HEK293 (cell line): Measurements from ENCODE around the gene ZBTB25.
A peak's percentile ranks its signal among the peaks of the same experiment; 100 is the strongest.

Experiments used
- CTCF ChIA-PET: fragments of 350-600 bp; formaldehyde crosslinking; extraction: SDS; loops from one replicate; lab custom pipeline; 2021; ENCODE audit warnings: antibody characterized with exemption; lab: Yijun Ruan, JAX
- POLR2A ChIA-PET: fragments of 300-600 bp; formaldehyde crosslinking; extraction: SDS; loops from one replicate; lab custom pipeline; 2020; ENCODE audit warnings: antibody characterized with exemption, inconsistent platforms; lab: Yijun Ruan, JAX
- H3K27ac ChIP-seq: fragments of 200-500 bp; sonication (Bioruptor generic); 2 replicates; pipeline ENCODE4 v1.5.1; 2014; ENCODE audit warnings: low read depth, low read length, control low read depth, inconsistent platforms; ENCODE audit errors: extremely low read depth
- H3K36me3 ChIP-seq, 2 experiments: fragments of 200-500 bp in 1 of 2; sonication (Bioruptor generic) in 1 of 2; 1 replicate in 1 of 2; 2 replicates in 1 of 2; pipeline ENCODE4 v1.5.1; 2014 to 2017; ENCODE audit warnings: inconsistent platforms in 2 of 2, low read length in 2 of 2; ENCODE audit not compliant: control insufficient read depth in 2 of 2, insufficient read depth in 1 of 2
- H3K4me1 ChIP-seq: fragments of 200-500 bp; sonication (Bioruptor generic); 2 replicates; pipeline ENCODE4 v1.5.1; 2014; ENCODE audit warnings: mild to moderate bottlenecking, low read length, inconsistent platforms; ENCODE audit not compliant: control insufficient read depth, insufficient read depth
- H3K4me3 ChIP-seq: 2 replicates; pipeline ENCODE4 v1.5.1; 2011; ENCODE audit warnings: low read depth, mild to moderate bottlenecking, control low read depth, low read length, moderate library complexity
- H3K9me3 ChIP-seq: fragments of 200-500 bp; sonication (Bioruptor generic); 2 replicates; pipeline ENCODE4 v1.5.1; 2014; ENCODE audit warnings: low read depth, low read length, inconsistent platforms; ENCODE audit not compliant: control insufficient read depth, insufficient read depth
- GLI4 ChIP-seq: fragments of 450-650 bp; formaldehyde crosslinking; IDR thresholded peaks from 2 replicates; pipeline ENCODE4 v1.5.1; 2016; ENCODE audit warnings: missing biosample characterization, missing genetic modification characterization
- GLIS2 ChIP-seq: fragments of 450-650 bp; formaldehyde crosslinking; IDR thresholded peaks from 2 replicates; pipeline ENCODE4 v1.5.1; 2016; ENCODE audit warnings: missing biosample characterization, missing genetic modification characterization
- SETDB1 ChIP-seq: IDR thresholded peaks from one replicate; pipeline ENCODE4 v1.6.1; 2017; ENCODE audit warnings: mild to moderate bottlenecking, low read length, moderate library complexity, mixed read lengths; ENCODE audit not compliant: insufficient read length
- SP2 ChIP-seq: fragments of 450-650 bp; formaldehyde crosslinking; IDR thresholded peaks from 2 replicates; pipeline ENCODE4 v1.5.1; 2016; ENCODE audit warnings: missing biosample characterization, missing genetic modification characterization
- ZEB2 ChIP-seq: fragments of 450-650 bp; formaldehyde crosslinking; IDR thresholded peaks from 2 replicates; pipeline ENCODE4 v1.5.1; 2016; ENCODE audit warnings: missing biosample characterization, missing genetic modification characterization
- ZNF146 ChIP-seq: fragments of 450-650 bp; formaldehyde crosslinking; IDR thresholded peaks from 2 replicates; pipeline ENCODE4 v1.5.1; 2016; ENCODE audit warnings: missing biosample characterization, missing genetic modification characterization
- ZNF184 ChIP-seq: fragments of 450-650 bp; IDR thresholded peaks from 2 replicates; pipeline ENCODE4 v1.5.1; 2018; ENCODE audit warnings: missing biosample characterization, mild to moderate bottlenecking, missing genetic modification characterization
- ZNF19 ChIP-seq: fragments of 450-650 bp; formaldehyde crosslinking; IDR thresholded peaks from 2 replicates; pipeline ENCODE4; 2016; ENCODE audit warnings: missing biosample characterization, missing genetic modification characterization, low read depth
- ZNF202 ChIP-seq: fragments of 450-650 bp; formaldehyde crosslinking; IDR thresholded peaks from 2 replicates; pipeline ENCODE4 v1.5.1; 2016; ENCODE audit warnings: missing biosample characterization, missing genetic modification characterization, borderline replicate concordance
- ZNF24 ChIP-seq: fragments of 450-650 bp; formaldehyde crosslinking; IDR thresholded peaks from 2 replicates; pipeline ENCODE4 v1.5.1; 2016; ENCODE audit warnings: missing biosample characterization, missing genetic modification characterization
- ZNF335 ChIP-seq: fragments of 450-650 bp; formaldehyde crosslinking; conservative IDR thresholded peaks from 2 replicates; pipeline ENCODE4 v1.5.1; 2016; ENCODE audit warnings: missing biosample characterization, missing genetic modification characterization
- ZNF404 ChIP-seq: fragments of 450-650 bp; formaldehyde crosslinking; IDR thresholded peaks from 2 replicates; pipeline ENCODE4 v1.5.1; 2017; ENCODE audit warnings: missing biosample characterization, missing genetic modification characterization
- ZNF660 ChIP-seq: fragments of 450-650 bp; IDR thresholded peaks from 2 replicates; pipeline ENCODE4 v1.5.1; 2018; ENCODE audit warnings: missing biosample characterization, mild to moderate bottlenecking, missing genetic modification characterization
- ZNF707 ChIP-seq: fragments of 450-650 bp; formaldehyde crosslinking; IDR thresholded peaks from 2 replicates; pipeline ENCODE4 v1.5.1; 2016; ENCODE audit warnings: missing biosample characterization, missing genetic modification characterization
- ZNF792 ChIP-seq: fragments of 450-650 bp; formaldehyde crosslinking; IDR thresholded peaks from 2 replicates; pipeline ENCODE4 v1.5.1; 2016; ENCODE audit warnings: missing biosample characterization, missing genetic modification characterization
- ZSCAN30 ChIP-seq: fragments of 450-650 bp; IDR thresholded peaks from 2 replicates; pipeline ENCODE4 v1.5.1; 2018; ENCODE audit warnings: missing biosample characterization, mild to moderate bottlenecking, missing genetic modification characterization, moderate library complexity
- TF ChIP-seq, protein P1 (sequence below): fragments of 450-650 bp; formaldehyde crosslinking; IDR thresholded peaks from 2 replicates; pipeline ENCODE4 v1.5.1; 2016; ENCODE audit warnings: missing biosample characterization, missing genetic modification characterization
- TF ChIP-seq, protein P2 (sequence below): fragments of 450-650 bp; formaldehyde crosslinking; IDR thresholded peaks from 2 replicates; pipeline ENCODE4 v1.5.1; 2016; ENCODE audit warnings: missing biosample characterization, missing genetic modification characterization
- TF ChIP-seq, protein P3 (sequence below): fragments of 450-650 bp; formaldehyde crosslinking; IDR thresholded peaks from 2 replicates; pipeline ENCODE4 v1.5.1; 2016; ENCODE audit warnings: missing biosample characterization, missing genetic modification characterization

Gene ZBTB25

DNA sequence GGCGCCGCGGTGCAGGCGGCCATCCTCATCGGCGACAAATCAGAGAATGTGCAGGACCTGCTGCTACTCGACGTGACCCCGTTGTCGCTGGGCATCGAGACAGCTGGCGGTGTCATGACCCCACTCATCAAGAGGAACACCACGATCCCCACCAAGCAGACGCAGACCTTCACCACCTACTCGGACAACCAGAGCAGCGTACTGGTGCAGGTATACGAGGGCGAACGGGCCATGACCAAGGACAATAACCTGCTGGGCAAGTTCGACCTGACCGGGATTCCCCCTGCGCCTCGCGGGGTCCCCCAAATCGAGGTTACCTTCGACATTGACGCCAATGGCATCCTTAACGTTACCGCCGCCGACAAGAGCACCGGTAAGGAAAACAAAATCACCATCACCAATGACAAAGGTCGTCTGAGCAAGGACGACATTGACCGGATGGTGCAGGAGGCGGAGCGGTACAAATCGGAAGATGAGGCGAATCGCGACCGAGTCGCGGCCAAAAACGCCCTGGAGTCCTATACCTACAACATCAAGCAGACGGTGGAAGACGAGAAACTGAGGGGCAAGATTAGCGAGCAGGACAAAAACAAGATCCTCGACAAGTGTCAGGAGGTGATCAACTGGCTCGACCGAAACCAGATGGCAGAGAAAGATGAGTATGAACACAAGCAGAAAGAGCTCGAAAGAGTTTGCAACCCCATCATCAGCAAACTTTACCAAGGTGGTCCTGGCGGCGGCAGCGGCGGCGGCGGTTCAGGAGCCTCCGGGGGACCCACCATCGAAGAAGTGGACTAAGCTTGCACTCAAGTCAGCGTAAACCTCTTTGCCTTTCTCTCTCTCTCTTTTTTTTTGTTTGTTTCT, 38.6 kb upstream of the ZBTB25 start:
- Histone ChIP-seq H3K27ac (peak overlapping the region; percentile 39; the same call in 1 of the 2 replicates), H3K4me3 (peak overlapping the region; percentile 57)
- CTCF ChIA-PET, result interaction anchor here (0.6 to 2.7 kb wide), 6 partner anchors 15 to 477 kb away, joined by 3 to 9 read pairs (median 3); no protein-coding TSS in a partner anchor

DNA sequence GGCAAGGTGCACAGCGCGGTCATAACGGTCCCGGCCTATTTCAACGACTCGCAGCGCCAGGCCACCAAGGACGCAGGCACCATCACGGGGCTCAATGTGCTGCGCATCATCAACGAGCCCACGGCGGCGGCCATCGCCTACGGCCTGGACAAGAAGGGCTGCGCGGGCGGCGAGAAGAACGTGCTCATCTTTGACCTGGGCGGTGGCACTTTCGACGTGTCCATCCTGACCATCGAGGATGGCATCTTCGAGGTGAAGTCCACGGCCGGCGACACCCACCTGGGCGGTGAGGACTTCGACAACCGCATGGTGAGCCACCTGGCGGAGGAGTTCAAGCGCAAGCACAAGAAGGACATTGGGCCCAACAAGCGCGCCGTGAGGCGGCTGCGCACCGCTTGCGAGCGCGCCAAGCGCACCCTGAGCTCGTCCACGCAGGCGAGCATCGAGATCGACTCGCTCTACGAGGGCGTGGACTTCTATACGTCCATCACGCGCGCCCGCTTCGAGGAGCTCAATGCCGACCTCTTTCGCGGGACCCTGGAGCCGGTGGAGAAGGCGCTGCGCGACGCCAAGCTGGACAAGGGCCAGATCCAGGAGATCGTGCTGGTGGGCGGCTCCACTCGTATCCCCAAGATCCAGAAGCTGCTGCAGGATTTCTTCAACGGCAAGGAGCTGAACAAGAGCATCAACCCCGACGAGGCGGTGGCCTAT, 37.8 kb upstream of the ZBTB25 start:
- Histone ChIP-seq H3K36me3 (no peaks in the 10 kb centered on the region; a peak in 1 of 3 replicates), H3K4me3 (peak overlapping the region; percentile 57), H3K4me1 (peaks cover 13% of the 10 kb centered on the region), H3K27ac (0 out of 2 replicates have a peak overlapping the region, but pooled peaks have one; percentile 51), H3K9me3 (no peaks in the 10 kb centered on the region)
- POLR2A ChIA-PET, result interaction anchor here (1.0 to 4.3 kb wide), 9 partner anchors 10 to 221 kb away, joined by 4 to 54 read pairs (median 7); partner anchors contain the start of genes PPP1R36, ZBTB1 and ZBTB25
- TF ChIP-seq ZNF184, result no peak
- no peak for TF ChIP-seq ZNF660 (tag by site-specific recombination)
- TF ChIP-seq, protein P1, sequence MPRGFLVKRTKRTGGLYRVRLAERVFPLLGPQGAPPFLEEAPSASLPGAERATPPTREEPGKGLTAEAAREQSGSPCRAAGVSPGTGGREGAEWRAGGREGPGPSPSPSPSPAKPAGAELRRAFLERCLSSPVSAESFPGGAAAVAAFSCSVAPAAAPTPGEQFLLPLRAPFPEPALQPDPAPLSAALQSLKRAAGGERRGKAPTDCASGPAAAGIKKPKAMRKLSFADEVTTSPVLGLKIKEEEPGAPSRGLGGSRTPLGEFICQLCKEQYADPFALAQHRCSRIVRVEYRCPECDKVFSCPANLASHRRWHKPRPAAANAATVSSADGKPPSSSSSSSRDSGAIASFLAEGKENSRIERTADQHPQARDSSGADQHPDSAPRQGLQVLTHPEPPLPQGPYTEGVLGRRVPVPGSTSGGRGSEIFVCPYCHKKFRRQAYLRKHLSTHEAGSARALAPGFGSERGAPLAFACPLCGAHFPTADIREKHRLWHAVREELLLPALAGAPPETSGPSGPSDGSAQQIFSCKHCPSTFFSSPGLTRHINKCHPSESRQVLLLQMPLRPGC, result no peak
- TF ChIP-seq, all 188 proteins: peak for 0
- CTCF ChIA-PET, result interaction anchor here (0.6 to 1.4 kb wide), 3 partner anchors 16 to 96 kb away, joined by 3 to 5 read pairs (median 3); no protein-coding TSS in a partner anchor

More for the DNA sequence above, 38.6 kb upstream of the ZBTB25 start:
- TF ChIP-seq ZNF202 (0 out of 2 replicates have a peak, but pooled peaks have one; percentile 42), SETDB1 (peak; percentile 41)
- TF ChIP-seq, protein P2, sequence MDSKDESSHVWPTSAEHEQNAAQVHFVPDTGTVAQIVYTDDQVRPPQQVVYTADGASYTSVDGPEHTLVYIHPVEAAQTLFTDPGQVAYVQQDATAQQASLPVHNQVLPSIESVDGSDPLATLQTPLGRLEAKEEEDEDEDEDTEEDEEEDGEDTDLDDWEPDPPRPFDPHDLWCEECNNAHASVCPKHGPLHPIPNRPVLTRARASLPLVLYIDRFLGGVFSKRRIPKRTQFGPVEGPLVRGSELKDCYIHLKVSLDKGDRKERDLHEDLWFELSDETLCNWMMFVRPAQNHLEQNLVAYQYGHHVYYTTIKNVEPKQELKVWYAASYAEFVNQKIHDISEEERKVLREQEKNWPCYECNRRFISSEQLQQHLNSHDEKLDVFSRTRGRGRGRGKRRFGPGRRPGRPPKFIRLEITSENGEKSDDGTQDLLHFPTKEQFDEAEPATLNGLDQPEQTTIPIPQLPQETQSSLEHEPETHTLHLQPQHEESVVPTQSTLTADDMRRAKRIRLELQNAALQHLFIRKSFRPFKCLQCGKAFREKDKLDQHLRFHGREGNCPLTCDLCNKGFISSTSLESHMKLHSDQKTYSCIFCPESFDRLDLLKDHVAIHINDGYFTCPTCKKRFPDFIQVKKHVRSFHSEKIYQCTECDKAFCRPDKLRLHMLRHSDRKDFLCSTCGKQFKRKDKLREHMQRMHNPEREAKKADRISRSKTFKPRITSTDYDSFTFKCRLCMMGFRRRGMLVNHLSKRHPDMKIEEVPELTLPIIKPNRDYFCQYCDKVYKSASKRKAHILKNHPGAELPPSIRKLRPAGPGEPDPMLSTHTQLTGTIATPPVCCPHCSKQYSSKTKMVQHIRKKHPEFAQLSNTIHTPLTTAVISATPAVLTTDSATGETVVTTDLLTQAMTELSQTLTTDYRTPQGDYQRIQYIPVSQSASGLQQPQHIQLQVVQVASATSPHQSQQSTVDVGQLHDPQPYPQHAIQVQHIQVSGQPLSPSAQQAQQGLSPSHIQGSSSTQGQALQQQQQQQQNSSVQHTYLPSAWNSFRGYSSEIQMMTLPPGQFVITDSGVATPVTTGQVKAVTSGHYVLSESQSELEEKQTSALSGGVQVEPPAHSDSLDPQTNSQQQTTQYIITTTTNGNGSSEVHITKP (tag by site-specific recombination), result no peak
- peaks cover 13% of the 10 kb centered on the region for H3K4me1 ChIP-seq
- no peaks in the 10 kb centered on the region for H3K9me3 ChIP-seq
- POLR2A ChIA-PET, result interaction anchor here (0.6 to 4.3 kb wide), 9 partner anchors 9 to 217 kb away, joined by 3 to 54 read pairs (median 4); partner anchors contain the start of genes PLEKHG3, PPP1R36, ZBTB1 and ZBTB25
- H3K36me3 ChIP-seq, result no peaks in the 10 kb centered on the region; a peak in 1 of 3 replicates

DNA sequence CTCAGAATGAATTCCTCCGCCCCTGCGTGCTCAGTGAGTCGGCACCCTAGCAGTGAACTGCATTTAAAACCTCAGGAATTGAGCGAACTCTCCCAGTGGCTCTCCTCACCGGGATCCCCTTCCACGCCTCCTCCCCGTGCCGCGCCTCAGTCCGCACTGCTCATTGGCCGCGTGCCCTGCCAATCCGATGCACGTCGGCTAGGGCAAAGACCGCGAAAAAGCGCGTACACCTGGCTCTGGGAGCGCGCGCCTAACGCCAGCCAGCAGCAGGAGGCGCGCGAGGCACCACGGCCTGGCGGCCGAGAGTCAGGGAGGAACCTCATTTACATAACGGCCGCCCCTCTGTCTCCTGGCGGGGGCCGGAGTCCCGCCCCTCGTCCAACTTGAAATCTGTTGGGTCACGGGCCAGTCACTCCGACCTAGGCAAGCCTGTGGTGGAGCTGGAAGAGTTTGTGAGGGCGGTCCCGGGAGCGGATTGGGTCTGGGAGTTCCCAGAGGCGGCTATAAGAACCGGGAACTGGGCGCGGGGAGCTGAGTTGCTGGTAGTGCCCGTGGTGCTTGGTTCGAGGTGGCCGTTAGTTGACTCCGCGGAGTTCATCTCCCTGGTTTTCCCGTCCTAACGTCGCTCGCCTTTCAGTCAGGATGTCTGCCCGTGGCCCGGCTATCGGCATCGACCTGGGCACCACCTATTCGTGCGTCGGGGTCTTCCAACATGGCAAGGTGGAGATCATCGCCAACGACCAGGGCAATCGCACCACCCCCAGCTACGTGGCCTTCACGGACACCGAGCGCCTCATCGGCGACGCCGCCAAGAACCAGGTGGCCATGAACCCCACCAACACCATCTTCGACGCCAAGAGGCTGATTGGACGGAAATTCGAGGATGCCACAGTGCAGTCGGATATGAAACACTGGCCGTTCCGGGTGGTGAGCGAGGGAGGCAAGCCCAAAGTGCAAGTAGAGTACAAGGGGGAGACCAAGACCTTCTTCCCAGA, 36.9 kb upstream of the ZBTB25 start, which contains the start of gene HSPA2:
HSPA2 (plus strand) TSS at position 534 of the 995 bp plus-strand sequence; CDS start at position 643, 109 bp downstream.
- Histone ChIP-seq H3K27ac (peak within 1 kb of the TSS; percentile 81), H3K9me3 (no peaks in the 10 kb centered on the region), H3K4me1 (peaks cover 13% of the 10 kb centered on the region), H3K36me3 (no peaks in the 10 kb centered on the region), H3K4me3 (peak within 1 kb of the TSS; percentile 57)
- CTCF ChIA-PET, result interaction anchor here (0.5 to 1.9 kb wide), 21 partner anchors 9 to 444 kb away, joined by 3 to 12 read pairs (median 3); no protein-coding TSS in a partner anchor
- POLR2A ChIA-PET, result interaction anchor here (0.6 to 4.3 kb wide), 44 partner anchors 10 to 375 kb away, joined by 3 to 54 read pairs (median 4); partner anchors contain the start of genes MTHFD1, PLEKHG3, PPP1R36 and ZBTB1
- TF ChIP-seq ZNF24 (tag by site-specific recombination) (0 out of 2 replicates have a peak, but pooled peaks have one; percentile 11), ZNF707 (tag by site-specific recombination) (no peak), ZNF146 (tag by site-specific recombination) (no peak), ZNF792 (tag by site-specific recombination) (no peak), ZNF404 (tag by site-specific recombination) (no peak), ZNF660 (tag by site-specific recombination) (no peak), ZNF19 (tag by site-specific recombination) (no peak), GLIS2 (tag by site-specific recombination) (peak; percentile 30), ZSCAN30 (no peak), ZEB2 (tag by site-specific recombination) (peak; percentile 58; the same call in 1 of the 2 replicates), SP2 (peak; percentile 84), ZNF335 (no peak), GLI4 (tag by site-specific recombination) (no peak)
- TF ChIP-seq, protein P3, sequence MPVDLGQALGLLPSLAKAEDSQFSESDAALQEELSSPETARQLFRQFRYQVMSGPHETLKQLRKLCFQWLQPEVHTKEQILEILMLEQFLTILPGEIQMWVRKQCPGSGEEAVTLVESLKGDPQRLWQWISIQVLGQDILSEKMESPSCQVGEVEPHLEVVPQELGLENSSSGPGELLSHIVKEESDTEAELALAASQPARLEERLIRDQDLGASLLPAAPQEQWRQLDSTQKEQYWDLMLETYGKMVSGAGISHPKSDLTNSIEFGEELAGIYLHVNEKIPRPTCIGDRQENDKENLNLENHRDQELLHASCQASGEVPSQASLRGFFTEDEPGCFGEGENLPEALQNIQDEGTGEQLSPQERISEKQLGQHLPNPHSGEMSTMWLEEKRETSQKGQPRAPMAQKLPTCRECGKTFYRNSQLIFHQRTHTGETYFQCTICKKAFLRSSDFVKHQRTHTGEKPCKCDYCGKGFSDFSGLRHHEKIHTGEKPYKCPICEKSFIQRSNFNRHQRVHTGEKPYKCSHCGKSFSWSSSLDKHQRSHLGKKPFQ, result no peak
